Measurements from ENCODE around the gene NQO1.

NQO1 gene

DNA sequence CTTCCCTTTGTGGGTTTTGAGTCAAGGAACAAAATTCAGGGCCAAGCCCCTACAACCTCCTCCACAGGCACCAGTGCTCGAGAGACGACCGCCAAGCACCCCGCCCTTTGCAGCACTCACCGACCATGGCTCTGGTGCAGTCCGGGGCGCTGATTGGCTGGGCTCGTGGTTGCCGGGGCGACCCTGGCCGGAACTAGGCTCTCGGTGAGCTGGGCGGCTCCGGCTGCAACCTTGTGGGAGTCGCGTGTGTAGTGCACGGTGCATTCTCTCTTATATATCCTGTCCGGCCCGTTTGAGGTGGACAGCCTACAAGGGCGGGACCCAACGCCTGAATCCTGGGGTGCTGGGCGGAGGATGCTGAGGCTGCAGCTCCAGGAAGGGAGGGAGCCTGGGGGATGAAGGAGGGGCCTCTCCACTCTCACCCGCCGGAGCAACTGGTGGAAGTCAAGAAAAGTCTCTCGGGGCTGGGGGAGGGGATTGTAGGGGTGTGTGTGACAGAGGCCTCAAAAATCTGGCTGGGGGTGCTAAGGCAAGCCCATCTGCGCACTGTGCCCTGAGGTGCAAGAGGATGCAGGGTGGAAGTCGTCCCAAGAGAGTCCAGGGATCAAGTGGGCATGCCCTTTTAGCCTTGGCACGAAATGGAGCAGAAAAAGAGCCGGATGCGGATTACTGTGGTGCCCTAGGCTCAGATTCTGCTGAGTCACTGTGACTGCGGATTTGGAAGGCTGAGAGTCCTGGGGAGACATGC is at the start of gene NQO1:
NQO1 (minus strand) TSS at position 248 of the 748 bp plus-strand sequence; CDS start at position 127, 121 bp downstream.
- H3K36me3 ChIP-seq (ENCODE audit: control insufficient read depth, low read length): no peaks in the 10 kb centered on the region
- H3K9me2 ChIP-seq (replicated peaks; ENCODE audit: control insufficient read depth, low read length): no peaks in the 10 kb centered on the region
- no peaks in the 10 kb centered on the region for H3F3A ChIP-seq (ENCODE audit: control insufficient read depth, insufficient read depth)
- H3K9me3 ChIP-seq (ENCODE audit: control insufficient read depth, insufficient read depth, low read length): no peaks in the 10 kb centered on the region
- peak within 1 kb of the TSS; percentile 77 for H3K4me3 ChIP-seq (ENCODE audit: low read length)
- peaks cover 3% of the 10 kb centered on the region; the same call in 1 of the 2 replicates for H3K79me2 ChIP-seq (ENCODE audit: control insufficient read depth, low read length)
- TF ChIP-seq, protein P1, sequence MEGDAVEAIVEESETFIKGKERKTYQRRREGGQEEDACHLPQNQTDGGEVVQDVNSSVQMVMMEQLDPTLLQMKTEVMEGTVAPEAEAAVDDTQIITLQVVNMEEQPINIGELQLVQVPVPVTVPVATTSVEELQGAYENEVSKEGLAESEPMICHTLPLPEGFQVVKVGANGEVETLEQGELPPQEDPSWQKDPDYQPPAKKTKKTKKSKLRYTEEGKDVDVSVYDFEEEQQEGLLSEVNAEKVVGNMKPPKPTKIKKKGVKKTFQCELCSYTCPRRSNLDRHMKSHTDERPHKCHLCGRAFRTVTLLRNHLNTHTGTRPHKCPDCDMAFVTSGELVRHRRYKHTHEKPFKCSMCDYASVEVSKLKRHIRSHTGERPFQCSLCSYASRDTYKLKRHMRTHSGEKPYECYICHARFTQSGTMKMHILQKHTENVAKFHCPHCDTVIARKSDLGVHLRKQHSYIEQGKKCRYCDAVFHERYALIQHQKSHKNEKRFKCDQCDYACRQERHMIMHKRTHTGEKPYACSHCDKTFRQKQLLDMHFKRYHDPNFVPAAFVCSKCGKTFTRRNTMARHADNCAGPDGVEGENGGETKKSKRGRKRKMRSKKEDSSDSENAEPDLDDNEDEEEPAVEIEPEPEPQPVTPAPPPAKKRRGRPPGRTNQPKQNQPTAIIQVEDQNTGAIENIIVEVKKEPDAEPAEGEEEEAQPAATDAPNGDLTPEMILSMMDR (IDR thresholded peaks at IDR 0.05; ENCODE audit: low read depth, low read length, poor library complexity, severe bottlenecking): no peak
- TF ChIP-seq EZH2phosphoT487 (IDR thresholded peaks at IDR 0.05; ENCODE audit: borderline replicate concordance, low read length): no peak
- peak within 1 kb of the TSS; percentile 39 for H3K27ac ChIP-seq (ENCODE audit: low read depth, low read length)
- H3K27me3 ChIP-seq (ENCODE audit: control insufficient read depth, low read length): no peaks in the 10 kb centered on the region
- peaks cover 21% of the 10 kb centered on the region for H3K4me1 ChIP-seq (ENCODE audit: control insufficient read depth, low read length)
- H4K20me1 ChIP-seq (ENCODE audit: control insufficient read depth, insufficient read depth, low read depth, low read length): no peaks in the 10 kb centered on the region
- peak within 1 kb of the TSS; percentile 71 for H3K4me2 ChIP-seq (ENCODE audit: low read length)

DNA sequence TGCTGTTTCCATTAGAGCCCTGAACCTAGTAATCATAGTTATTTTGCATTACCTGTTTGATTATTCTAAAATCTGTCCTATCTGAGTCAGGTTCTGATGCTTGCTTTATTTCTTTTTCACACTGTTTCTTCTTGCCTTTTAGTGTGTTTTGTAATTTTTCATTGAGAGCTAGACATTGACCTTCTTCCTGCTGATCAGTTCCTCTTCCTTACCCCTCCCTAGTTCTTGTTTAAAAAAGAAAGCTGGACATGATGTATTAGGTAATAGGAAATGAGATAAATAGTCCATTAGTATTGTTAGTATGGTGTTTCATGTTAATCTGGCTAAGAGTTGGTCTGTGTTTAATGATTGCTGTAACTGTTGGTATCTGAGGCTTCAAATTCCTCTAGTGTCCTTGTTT is 49.2 kb upstream of the NQO1 start:
- peaks cover 29% of the 10 kb centered on the region for H3K4me1 ChIP-seq (ENCODE audit: control insufficient read depth, low read length)
- H3K9me2 ChIP-seq (replicated peaks; ENCODE audit: control insufficient read depth, low read length): no peaks in the 10 kb centered on the region
- H3K36me3 ChIP-seq (ENCODE audit: control insufficient read depth, low read length): peaks cover 17% of the 10 kb centered on the region
- no peaks in the 10 kb centered on the region for H3K27me3 ChIP-seq (ENCODE audit: control insufficient read depth, low read length)
- H3K79me2 ChIP-seq (ENCODE audit: control insufficient read depth, low read length): peaks cover 62% of the 10 kb centered on the region
- TF ChIP-seq, protein P1 (IDR thresholded peaks at IDR 0.05; ENCODE audit: low read depth, low read length, poor library complexity, severe bottlenecking): no peak
- no peak for TF ChIP-seq EZH2phosphoT487 (IDR thresholded peaks at IDR 0.05; ENCODE audit: borderline replicate concordance, low read length)
- H3F3A ChIP-seq (ENCODE audit: control insufficient read depth, insufficient read depth): no peaks in the 10 kb centered on the region
- H3K9me3 ChIP-seq (ENCODE audit: control insufficient read depth, insufficient read depth, low read length): 0 out of 2 replicates have a peak, but pooled peaks cover 7% of the 10 kb centered on the region
- no peaks in the 10 kb centered on the region for H4K20me1 ChIP-seq (ENCODE audit: control insufficient read depth, insufficient read depth, low read depth, low read length)
- no peak overlapping the region for H3K27ac ChIP-seq (ENCODE audit: low read depth, low read length)
- no peak overlapping the region for H3K4me3 ChIP-seq (ENCODE audit: low read length)
- no peak overlapping the region for H3K4me2 ChIP-seq (ENCODE audit: low read length)

DNA sequence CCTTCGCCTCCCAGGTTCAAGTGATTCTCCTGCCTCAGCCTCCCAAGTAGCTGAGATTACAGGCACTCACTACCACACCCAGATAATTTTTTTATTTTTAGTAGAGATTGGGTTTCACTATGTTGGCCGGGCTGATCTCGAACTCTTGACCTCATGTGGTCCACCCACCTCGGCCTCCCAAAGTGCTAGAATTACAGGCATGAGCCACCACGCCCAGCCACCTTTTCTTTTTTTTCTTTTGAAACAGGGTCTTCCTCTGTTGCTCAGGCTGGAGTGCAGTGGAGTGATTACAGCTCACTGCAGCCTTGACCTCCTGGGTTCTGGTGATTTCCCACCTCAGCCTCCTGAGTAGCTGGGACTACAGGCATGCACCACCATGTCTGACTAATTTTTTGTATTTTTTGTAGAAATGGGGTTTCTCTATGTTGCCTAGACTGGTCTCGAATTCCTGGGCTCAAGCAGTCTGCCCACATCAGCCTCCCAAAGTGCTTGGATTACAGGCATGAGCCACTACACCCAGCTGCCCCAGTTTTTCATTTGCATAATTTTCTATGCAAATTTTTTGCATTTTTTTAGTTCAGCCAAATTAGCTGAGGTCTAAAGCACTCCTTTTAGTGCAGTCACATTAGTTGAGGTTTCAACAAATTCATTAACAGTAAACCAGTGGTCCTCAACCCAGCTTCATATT is 47.0 kb upstream of the NQO1 start:
- Histone ChIP-seq H3K36me3 (ENCODE audit: control insufficient read depth, low read length) (peaks cover 17% of the 10 kb centered on the region), H3K79me2 (ENCODE audit: control insufficient read depth, low read length) (peaks cover 82% of the 10 kb centered on the region), H4K20me1 (ENCODE audit: control insufficient read depth, insufficient read depth, low read depth, low read length) (no peaks in the 10 kb centered on the region)

More for the DNA sequence above, 47.0 kb upstream of the NQO1 start:
- Histone ChIP-seq H3K4me3 (ENCODE audit: low read length) (peak overlapping the region; percentile 42), H3F3A (ENCODE audit: control insufficient read depth, insufficient read depth) (no peaks in the 10 kb centered on the region), H3K9me3 (ENCODE audit: control insufficient read depth, insufficient read depth, low read length) (0 out of 2 replicates have a peak, but pooled peaks cover 7% of the 10 kb centered on the region), H3K27me3 (ENCODE audit: control insufficient read depth, low read length) (no peaks in the 10 kb centered on the region), H3K4me1 (ENCODE audit: control insufficient read depth, low read length) (peaks cover 37% of the 10 kb centered on the region), H3K9me2 (replicated peaks; ENCODE audit: control insufficient read depth, low read length) (no peaks in the 10 kb centered on the region), H3K27ac (ENCODE audit: low read depth, low read length) (no peak overlapping the region), H3K4me2 (ENCODE audit: low read length) (peak overlapping the region; percentile 57)
- TF ChIP-seq EZH2phosphoT487 (IDR thresholded peaks at IDR 0.05; ENCODE audit: borderline replicate concordance, low read length): no peak
- TF ChIP-seq, protein P1 (IDR thresholded peaks at IDR 0.05; ENCODE audit: low read depth, low read length, poor library complexity, severe bottlenecking): no peak
